GM19043 (cell line): ENCODE results near the gene SLC20A1.
"Not testable (repeated sequence)": the region's sequence is repeated elsewhere in the genome, so short reads cannot be mapped to it uniquely, and the experiment has no call there.

Source experiments
- ATAC-seq: cut with Tn5 transposase; IDR thresholded peaks from one replicate; pipeline ENCODE4 v1.9.1; 2021; ENCODE audit warnings: low read depth; ENCODE audit not compliant: unreplicated experiment

Gene SLC20A1

DNA sequence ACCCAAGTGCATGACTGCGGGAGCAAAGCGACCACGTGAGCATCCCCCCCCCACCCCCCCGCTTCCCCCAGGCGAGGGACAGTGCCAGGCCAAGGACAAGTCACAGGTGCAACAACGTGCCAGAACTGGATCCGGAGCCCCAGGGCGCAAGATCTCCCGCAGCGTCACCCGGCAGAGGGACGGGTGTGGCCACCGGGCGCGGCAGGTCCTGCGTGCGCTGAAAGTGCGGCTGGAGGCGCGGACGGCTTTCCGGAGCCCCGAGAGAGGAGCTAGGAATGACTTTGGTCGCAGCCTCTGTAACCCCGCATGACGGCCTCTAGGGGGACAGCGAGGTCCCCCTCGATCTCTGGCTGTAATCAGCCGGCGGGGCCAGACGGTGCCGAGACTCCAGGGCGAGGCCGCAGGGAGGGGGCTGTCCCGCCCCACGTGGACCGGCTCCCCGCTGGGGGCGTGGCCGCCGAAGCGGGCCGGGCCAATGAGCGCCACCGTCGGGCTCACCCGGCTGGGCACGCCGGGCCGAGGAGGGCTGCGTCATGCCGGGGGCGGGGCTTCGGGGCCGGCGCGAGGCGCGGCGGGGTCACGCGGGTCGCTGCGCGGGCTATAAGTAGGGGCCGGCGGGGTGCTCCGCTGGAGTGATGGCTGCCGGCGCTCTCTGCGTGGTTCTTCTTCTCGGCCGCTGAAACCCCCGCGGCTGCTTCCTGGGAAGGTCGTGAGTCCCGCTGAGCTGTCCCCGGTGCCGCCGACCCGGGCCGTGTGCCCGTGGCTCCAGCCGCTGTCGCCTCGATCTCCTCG is at the start of gene SLC20A1:
Gene SLC20A1 (plus strand): TSS at position 630 of the 792 bp plus-strand sequence. CDS start 890 bp downstream, outside the sequence.
- ATAC-seq = peak; percentile 93

DNA sequence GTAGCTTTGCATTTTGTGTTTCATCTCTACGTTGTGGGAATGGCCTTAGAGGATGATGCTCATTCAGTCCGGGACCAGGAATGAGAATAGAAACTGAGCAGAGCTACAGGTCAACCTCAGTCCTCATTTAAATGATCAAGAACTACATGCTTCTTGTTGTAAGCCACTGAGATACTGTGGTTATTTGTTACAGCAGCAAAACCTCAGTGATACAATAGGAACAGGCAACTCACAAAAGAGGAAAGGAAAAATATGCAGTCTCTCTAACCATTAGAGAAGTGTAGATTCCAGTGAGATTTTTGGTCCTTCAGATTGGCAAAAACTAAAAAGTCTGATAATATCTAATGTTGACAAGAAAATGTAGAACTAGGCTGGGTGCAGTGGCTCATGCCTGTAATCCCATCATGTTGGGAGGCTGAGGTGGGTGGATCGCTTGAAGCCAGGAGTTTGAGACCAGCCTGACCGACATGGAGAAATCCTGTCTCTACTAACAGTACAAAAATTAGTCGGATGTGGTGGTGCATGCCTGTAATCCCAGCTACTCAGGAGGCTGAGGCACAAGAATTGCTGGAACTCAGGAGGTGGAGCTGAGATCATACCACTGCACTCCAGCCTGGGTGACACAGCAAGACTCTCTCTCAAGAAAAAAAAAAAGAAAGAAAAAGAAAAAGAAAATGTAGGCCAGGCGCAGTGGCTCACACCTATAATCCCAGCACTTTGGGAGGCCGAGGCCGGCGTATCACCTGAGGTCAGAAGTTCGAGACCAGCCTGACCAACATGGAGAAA is 48.0 kb upstream of the SLC20A1 start:
- ATAC-seq = no peak

- ATAC-seq = no peak
Observed at GRCh38 chr2:112600634-112601033, 45.1 kb upstream of the SLC20A1 start.

DNA sequence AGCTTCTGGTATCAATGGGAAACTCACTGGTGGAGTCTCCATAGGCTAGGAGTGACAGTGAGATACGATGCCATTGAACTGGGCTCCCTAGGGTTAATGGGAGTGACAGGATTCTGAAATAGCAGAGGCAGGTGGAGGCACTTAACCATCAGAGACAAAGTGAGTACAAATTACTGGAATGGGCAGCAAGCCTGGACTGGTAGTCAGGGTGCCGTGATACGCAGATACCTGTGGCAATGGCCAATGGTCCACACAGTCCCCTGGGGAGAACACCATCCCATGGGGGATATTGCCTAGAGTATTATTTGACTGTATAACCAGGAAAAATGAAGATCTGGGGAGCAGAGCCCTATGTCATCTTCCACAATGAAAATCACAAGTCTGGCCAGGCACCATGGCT is 44.0 kb upstream of the SLC20A1 start:
- no peak for ATAC-seq

DNA sequence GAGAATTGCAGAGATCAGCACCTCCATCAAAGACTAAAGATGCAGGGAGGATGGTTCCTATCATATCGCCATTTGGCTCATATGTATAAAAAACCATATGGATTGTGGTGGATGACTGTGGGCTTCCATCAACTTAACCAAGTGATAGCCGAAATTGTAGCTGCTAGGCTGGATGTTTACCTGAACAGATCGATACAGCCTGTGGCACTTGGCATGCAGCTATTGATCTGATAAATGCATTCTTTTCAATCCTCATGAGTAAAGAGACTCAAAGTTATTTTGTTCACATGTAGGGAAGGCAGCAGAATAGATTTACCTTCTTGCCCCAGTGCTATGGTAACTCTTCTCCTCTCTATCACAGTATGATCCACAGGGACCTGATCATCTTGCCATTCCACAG is 42.8 kb upstream of the SLC20A1 start:
- ATAC-seq = no peak

- ATAC-seq = no peak
Observed at GRCh38 chr2:112603731-112604130, 42.0 kb upstream of the SLC20A1 start.

- no peak for ATAC-seq
Observed at GRCh38 chr2:112604952-112605351, 40.8 kb upstream of the SLC20A1 start.

DNA sequence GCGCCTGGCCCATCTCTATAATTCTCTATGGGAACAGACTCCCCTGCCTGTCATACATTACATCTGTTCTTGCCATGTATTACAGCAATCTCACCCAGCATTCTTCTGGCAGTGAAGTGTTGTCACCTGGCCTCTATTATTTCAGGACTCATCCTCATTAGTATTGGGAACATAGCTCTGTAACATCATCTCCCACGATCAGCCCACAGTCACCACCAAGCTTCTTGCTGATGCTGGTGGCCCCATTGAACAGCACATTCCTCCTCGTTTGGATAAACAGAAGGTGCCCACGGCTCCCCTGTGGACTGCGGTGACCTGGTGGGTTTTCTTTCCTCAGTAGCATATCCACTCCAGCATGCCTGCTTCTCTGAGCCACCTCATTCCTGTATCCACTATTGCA is 39.8 kb upstream of the SLC20A1 start:
- ATAC-seq = no peak

DNA sequence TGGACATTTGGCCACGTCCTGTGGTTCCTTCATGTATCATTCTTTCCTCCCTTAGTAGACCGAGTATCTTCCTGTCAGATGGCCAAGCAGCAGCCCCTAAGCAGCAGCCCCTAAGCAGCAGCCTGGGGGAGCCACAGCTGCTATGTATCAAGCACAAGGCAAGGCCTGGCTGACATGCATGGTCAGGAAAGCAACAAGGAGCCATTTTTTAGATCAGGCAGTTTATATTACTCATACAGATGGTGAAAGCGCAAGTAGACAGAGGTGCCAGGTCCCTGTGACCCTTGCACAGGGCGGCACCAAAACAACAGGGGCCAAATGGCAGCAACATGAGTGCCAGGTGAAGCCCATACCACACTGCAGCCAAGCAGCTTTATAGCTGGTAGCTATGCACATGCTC is 39.2 kb upstream of the SLC20A1 start:
- ATAC-seq = no peak

GRCh38 chr2:112607680-112608438 is 37.9 kb upstream of the SLC20A1 start:
- no peak for ATAC-seq

- ATAC-seq = not testable (repeated sequence)
Observed at GRCh38 chr2:112609320-112609719, 36.4 kb upstream of the SLC20A1 start.

- not testable (repeated sequence) for ATAC-seq
Observed at GRCh38 chr2:112612283-112612682, 33.5 kb upstream of the SLC20A1 start.

DNA sequence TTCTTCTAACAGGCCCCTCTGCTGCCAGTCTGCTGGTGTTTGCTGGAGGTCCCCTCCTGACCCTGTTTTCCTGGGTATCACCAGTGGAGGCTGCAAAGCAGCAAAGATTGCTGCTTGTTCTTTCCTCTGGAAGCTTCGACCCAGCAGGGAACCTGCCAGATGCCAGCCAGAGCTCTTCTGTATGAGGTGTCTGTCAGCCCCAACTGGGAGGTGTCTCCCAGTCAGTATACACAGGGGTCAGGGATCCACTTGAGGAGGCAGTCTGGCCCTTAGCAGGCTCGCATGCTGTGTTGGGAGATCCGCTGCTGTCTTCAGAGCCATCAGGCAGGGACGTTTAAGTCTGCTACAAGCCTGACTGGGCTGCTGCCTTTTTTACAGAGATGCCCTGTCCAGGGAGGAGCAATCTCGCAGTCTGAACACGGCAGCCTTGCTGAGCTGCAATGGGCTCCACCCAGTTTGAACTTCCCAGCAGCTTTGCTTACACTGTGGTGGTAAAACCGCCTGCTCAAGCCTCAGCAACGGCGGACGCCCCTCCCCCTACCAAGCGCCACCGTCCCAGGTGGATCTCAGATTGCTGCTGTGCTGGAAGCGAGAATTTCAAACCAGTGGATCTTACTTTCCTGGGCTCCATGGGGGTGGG is 31.4 kb upstream of the SLC20A1 start:
- no peak for ATAC-seq

- ATAC-seq = no peak
Observed at GRCh38 chr2:112615051-112615450, 30.7 kb upstream of the SLC20A1 start.

- not testable (repeated sequence) for ATAC-seq
Observed at GRCh38 chr2:112615798-112616197, 29.9 kb upstream of the SLC20A1 start.

DNA sequence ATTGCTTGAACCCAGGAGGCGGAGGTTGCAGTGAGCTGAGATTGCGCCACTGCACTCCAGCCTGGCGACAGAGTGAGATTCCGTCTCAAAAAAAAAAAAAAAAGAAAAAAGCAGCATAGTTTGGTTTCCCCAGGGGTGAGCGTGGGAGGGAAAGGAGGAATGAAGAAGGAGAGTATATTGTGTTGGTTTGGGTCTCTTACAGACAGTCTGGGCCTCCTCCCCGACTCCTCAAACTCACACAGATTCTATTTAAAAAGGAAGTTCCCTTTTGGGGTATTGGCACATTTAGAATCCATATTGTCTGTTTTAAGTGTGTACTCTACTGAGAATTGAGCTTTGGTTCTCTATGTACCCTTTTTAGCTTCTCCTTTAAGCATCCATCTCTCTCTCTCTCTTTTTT is 27.4 kb upstream of the SLC20A1 start:
- ATAC-seq = no peak

DNA sequence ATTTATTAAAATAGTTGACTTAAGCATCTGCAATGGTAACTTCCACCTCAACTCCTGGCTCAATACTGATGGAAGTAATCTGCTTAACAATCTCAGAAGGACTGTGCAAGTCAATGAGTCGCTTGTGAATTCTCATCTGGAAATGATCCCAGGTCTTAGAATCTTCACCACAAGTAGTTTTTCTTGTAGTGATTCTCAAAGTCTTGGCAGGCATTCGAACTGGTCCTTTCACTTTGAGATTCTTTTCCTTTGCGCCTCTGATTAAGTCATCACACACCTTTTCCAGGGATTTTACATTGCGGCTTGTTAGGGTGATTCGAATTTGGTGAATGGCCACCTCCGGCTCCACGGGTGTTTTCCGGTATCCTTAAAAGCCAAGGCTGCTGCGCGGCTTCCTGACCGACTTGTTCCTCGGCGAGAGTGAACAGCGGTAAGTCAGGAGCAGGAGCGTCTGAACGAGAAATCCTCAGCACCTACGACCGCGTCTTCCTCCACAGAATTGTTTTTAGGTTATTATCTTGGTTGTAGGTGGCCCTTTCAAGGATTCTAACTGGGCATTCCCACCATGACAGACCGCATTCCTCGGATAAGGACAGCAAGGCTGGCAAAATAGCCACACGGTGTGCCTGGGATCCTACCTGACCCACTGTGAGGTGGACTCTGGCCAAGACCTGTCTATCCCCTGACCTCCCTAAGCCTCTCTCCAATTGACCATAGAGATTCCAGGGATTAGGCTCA is 23.8 kb upstream of the SLC20A1 start:
- no peak for ATAC-seq

DNA sequence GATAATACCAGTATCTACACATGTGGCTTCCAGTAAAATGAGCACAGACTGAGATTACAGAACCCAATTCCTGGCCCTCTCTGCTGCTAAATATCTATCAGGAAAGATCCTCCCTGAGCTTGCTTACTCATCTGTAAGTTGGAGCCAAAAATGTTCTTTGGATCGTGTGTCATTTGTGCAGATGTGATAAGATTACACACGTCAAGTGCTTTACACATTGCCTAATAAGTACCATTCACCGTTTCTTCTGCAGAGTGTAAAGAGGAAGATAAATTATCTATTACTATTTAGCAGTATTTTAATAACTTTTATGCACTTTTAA is 23.2 kb upstream of the SLC20A1 start:
- no peak for ATAC-seq

DNA sequence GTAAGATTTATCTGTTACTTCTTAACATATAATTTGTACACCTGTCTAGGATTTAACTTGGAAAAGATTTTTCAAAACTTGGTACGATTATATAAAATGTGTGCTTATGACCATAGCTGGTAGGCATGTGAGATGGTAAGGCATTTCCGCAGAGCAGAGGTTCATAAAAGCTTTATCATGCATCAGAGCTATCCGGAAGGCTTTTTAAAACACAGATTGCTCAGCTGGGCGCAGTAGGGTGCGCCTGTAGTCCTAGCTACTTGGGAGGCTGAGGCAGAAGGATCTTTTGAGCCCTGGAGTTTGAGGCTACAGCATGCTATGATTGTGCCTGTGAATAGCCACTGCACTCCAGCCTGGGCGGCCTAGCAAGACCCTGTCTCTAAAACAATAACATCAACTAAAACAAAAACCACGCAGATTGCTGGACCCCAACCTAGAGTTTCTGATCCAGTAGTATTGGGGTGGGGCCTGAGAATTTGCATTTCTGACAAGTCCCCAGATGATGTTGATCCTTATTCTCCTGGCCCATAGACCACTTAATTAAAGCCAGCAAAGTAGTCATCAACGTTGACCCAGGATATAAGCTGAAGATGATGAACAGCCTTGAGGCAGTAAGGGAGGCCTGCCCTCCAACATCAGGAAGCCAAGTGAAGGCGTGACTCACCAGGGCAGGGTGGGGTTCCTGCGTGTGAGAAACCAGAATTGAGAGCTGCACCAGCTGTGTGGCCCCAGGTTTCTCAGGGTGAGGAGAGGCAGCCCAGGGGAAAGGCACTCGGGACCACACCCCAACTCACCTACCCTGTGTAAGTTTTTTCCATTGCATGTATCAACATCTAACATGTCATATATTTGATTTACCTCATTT is 21.6 kb upstream of the SLC20A1 start:
- peak; percentile 79 for ATAC-seq
